NCI-H2227 (cell line): ENCODE data around the gene SIX2.
A peak's percentile ranks its signal among the peaks of the same experiment; 100 is the strongest.

Source experiments
- DNase-seq: peaks from one replicate; lab custom pipeline; 2025; ENCODE audit not compliant: unreplicated experiment; lab: John Stamatoyannopoulos, UW

The SIX2 gene

DNA sequence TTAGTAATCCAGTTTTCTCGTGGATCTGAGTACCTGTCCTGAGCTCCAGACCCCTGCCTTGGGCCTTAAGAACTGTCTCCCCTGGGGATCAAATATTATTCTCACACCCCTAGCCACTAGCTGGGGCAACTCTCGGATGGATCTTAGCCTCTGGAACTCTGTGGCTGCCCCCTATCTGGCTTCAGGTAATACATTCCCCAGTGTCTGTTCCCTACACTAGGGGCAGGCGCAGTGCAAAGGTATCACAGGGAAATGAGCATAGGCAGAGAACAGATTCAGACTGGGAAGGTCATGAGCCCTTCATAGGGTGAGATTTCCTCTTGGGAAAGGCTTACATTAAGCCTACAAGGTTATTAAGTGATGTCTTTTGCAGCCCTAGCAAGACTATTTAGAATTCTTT lies 11.2 kb upstream of the SIX2 start:
- DNase-seq, result no peak

DNA sequence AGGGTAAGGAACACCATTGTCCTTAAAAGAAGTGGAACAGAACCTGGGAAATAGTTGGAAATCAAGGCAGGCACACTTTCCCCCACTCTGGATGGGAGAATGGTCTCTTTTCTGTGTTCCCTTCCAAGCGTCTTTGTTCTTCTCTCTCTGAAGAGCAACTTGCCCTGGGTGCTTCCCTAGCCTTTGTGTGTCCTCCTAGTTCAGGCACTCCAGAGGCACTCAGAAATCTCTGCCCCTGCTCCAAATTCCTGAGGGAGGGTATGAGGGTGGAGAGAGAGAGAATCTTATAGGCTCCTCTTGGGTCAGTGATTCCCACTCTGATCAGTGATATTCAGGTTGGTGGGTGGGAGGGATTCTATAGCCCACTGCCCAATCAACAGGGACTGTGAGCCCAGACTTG lies 8.8 kb upstream of the SIX2 start:
- no peak for DNase-seq

DNA sequence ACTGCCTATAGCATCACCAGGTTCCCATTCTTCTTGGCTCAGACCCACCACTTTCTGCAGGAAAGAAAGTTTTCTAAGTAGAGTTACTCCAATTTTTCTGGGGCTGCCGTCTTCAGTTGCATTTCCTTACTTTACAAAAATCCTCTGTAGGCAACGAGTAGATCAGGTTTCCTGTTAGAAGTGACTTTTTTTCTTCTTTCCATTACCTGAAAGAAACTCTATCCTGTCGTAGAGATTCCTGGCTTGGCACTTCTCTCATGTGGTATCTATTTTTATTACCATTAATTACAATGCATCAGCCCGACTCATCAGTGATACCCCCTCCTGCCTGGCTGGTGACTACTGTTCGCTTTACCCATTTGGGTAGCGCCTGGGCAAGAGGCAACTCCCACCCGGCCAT lies 5.6 kb upstream of the SIX2 start:
- DNase-seq, result no peak

DNA sequence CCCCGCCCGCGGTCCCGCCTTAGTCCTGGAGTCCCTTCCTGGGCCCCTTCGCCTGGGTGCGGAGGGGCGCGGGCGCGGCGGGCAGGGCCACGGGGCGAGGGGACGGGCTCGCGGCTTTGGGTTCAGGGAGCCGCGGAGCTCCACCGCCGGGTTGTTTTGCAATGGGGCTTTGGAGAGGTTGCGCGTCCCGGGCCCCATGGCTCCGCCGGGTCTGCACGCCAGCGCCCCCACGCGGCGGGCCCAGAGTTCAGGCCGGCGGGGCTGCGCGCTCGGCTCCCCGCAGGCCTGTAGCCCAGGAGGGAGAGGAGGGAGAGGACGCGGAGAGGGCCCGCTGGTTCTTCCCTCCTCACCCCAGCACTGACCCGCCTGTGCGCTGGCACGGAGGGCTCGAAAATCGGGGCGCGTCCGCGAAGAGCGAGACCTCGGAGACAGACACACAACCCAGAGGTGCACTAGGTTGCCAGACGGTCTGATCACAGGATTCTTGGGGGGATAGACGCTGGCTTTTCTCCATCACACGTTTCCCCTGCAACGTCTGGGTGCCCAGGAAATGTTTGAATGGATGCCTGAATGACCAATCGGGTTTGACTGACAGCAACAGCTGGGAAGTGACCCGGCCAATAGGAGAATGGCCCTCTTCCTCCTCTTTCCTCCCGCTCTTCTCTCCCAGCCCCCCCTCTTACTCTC lies 4.9 kb upstream of the SIX2 start:
- peak; percentile 74 for DNase-seq

GRCh38 chr2:45013229-45014015 lies 4.2 kb upstream of the SIX2 start:
- no peak for DNase-seq

DNA sequence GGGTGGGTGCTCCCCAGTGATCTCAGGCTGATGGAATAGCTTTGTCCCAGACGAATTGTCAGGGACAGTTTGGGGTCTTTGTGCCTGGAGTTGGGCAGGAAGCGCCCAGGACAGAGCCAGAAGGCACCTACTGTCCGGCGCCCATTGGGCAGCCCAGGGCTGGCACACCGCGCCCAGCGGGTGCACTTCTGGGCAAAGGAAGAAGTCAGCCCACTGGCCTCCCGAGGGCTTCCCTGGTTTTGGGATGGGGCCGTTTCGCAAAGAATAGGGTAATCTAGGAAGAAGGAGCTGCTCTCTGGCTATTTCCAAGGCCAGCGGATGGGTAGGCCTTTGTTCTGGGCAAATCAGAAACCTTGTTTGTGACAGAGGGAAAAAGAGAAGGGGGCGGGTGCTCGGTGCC lies 3.5 kb upstream of the SIX2 start:
- no peak for DNase-seq

DNA sequence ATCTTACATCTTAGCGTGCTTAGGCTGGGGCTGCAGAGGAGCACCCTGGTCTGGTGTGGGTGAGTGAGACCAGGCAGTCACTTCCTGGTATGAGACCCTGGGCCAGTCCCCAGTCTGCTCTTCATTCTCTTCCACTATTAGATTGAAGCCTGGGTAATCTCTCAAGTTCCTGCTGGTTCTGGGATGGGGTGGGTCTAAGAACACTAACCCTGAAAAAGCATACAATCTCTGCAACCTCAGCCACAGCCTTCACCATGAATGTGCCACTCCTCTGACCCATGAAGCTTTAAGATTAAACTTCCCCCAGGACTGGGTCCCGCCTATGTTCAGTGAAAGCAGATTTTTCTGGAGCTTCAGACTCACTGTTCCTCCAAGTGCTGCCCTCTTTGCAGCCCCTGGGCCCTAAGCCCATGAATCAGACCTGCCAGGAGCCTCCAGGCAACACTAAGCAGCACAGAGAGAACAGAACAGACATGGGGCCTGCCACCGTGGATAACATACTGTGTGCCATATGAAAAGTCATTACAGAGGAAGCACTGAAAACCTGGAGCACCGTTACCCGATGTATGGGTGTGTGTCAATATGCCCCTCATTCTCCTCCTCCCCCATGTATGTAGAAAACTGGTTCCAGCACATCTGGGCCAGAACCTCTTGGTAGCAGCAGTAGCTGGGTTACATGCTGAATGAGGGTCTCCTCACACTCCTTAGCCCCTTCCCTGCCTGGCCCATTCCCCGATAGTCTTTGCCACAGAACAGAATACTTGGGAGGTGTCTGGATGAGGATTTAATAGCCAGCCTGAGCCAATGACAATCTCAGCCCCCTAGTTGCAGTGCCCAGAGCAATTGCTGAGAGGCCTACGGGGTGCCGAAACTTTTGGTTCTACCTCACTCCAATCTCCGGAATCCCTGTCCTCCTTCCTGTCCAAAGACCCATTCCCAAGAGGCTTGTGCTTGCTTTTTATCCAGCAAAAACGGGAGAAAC lies 2.7 kb upstream of the SIX2 start:
- DNase-seq, result no peak

- no peak for DNase-seq
Observed at GRCh38 chr2:45011121-45011520, 1.9 kb upstream of the SIX2 start.

GRCh38 chr2:45010702-45011012 lies 1.4 kb upstream of the SIX2 start:
- no peak for DNase-seq

- DNase-seq, result peak; percentile 74
Observed at GRCh38 chr2:45009928-45010701, 863 bp upstream of the SIX2 start.

- DNase-seq, result peak; percentile 52
Observed at GRCh38 chr2:45008296-45009129, 739 bp downstream of the SIX2 start.

DNA sequence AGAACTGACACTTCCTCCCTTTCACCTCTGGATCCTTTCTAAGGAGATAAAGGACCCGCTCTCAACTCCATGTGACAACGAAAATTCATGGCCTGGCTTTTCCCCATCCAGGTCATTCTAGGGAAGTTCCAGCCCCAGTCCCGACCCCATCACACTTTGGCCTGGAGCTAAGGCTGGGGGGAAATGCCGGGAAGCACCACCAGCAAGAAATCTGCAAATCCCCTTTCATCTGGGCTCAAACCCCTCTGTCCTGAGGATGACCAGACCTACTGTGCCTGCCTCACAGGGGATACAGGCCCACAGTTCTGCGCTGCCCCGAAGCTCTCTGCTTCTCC lies 1.3 kb downstream of the SIX2 start:
- no peak for DNase-seq

GRCh38 chr2:45006942-45007287 lies 2.3 kb downstream of the SIX2 start:
- DNase-seq, result no peak

- DNase-seq, result no peak
Observed at GRCh38 chr2:45006041-45006941, 3.0 kb downstream of the SIX2 start.

- no peak for DNase-seq
Observed at GRCh38 chr2:45005261-45006002, 3.8 kb downstream of the SIX2 start.

DNA sequence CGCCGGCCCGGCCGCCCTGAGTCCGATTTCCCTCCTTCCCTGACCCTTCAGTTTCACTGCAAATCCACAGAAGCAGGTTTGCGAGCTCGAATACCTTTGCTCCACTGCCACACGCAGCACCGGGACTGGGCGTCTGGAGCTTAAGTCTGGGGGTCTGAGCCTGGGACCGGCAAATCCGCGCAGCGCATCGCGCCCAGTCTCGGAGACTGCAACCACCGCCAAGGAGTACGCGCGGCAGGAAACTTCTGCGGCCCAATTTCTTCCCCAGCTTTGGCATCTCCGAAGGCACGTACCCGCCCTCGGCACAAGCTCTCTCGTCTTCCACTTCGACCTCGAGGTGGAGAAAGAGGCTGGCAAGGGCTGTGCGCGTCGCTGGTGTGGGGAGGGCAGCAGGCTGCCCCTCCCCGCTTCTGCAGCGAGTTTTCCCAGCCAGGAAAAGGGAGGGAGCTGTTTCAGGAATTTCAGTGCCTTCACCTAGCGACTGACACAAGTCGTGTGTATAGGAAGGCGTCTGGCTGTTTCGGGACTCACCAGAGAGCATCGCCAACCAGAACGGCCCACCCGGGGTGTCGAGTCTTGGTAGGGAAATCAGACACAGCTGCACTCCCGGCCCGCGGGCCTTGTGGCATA lies 4.6 kb downstream of the SIX2 start:
- no peak for DNase-seq

DNA sequence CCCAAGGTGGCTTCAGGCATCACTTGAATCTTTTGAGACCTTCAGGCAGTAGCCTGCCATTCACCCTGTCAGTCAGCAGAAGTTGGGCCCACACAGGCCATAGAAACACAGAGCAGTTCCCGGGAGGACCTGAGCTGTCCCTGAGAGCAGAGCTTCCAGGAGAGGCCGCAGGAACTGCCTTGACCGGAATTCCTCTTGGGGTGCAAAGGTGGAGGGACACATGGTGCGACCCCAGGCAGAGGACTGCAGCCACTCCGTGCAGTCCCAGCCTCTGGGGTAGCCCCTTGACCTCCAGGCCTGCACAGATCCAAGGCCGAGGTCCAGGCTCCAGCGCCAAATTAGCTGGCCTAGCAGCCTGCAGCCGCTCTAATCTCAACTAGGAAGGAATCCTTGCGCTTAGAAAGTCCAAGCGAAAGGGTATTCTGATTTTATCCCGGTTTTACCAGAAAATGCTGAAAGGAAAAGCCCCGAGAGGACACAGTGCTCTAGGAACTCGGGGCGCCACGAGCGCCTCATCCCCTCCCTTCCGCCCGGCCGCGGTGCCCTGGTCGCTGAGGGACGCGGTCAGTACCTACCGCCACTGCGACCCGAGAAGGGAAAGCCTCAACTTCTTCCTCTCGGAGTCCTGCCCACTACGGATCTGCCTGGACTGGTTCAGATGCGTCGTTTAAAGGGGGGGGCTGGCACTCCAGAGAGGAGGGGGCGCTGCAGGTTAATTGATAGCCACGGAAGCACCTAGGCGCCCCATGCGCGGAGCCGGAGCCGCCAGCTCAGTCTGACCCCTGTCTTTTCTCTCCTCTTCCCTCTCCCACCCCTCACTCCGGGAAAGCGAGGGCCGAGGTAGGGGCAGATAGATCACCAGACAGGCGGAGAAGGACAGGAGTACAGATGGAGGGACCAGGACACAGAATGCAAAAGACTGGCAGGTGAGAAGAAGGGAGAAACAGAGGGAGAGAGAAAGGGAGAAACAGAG lies 5.4 kb downstream of the SIX2 start:
- DNase-seq, result no peak
